HepG2 (cell line): Measurements from ENCODE around the gene CYB5D1. TPM values are rescaled to one million over a fixed set of nuclear protein-coding genes. Genes with fewer than 3 reads are reported as not detected.

Experiments used
- BCL3 ChIP-seq: sonication (generic); formaldehyde crosslinking; IDR thresholded peaks from 2 replicates; pipeline ENCODE4 v1.5.1; 2020; ENCODE audit warnings: mild to moderate bottlenecking, missing genetic modification reagents, moderate library complexity
- CEBPG ChIP-seq: IDR thresholded peaks from 2 replicates; pipeline ENCODE4 v1.6.1; 2016
- ELF4 ChIP-seq: sonication (generic); formaldehyde crosslinking; IDR thresholded peaks from 2 replicates; pipeline ENCODE4 v1.5.0; 2020; ENCODE audit warnings: missing genetic modification reagents, mild to moderate bottlenecking, moderate library complexity, borderline replicate concordance
- FIP1L1 ChIP-seq: fragments of 200-400 bp; formaldehyde crosslinking; IDR thresholded peaks from 2 replicates; pipeline ENCODE4 v1.6.1; 2018; ENCODE audit warnings: low read depth, mild to moderate bottlenecking, low read length, moderate library complexity, borderline replicate concordance; ENCODE audit not compliant: insufficient read depth
- HMGXB4 ChIP-seq, 2 experiments: sonication (generic) in 1 of 2; formaldehyde crosslinking in 1 of 2; IDR thresholded peaks; 2 replicates each; pipeline versions ENCODE4 v1.4.0 to v1.6.1; 2018 to 2020; ENCODE audit warnings: missing genetic modification reagents in 2 of 2, borderline replicate concordance in 1 of 2, low read depth in 1 of 2, mild to moderate bottlenecking in 1 of 2, missing biosample characterization in 1 of 2
- KAT7 ChIP-seq: IDR thresholded peaks from 2 replicates; pipeline ENCODE4 v1.6.1; 2018; ENCODE audit warnings: borderline replicate concordance, missing compliant biosample characterization
- MIER2 ChIP-seq: IDR thresholded peaks from 2 replicates; pipeline ENCODE4 v1.6.1; 2016; ENCODE audit warnings: missing biosample characterization, missing genetic modification reagents
- MXD4 ChIP-seq: IDR thresholded peaks from 2 replicates; pipeline ENCODE4 v1.6.1; 2016; ENCODE audit warnings: mild to moderate bottlenecking, missing biosample characterization, missing genetic modification reagents
- NBN ChIP-seq: fragments of 450-650 bp; conservative IDR thresholded peaks from 2 replicates; pipeline ENCODE4 v1.6.1; 2017
- NCOA5 ChIP-seq: sonication (generic); formaldehyde crosslinking; IDR thresholded peaks from 2 replicates; pipeline ENCODE4 v1.4.0; 2020; ENCODE audit warnings: missing genetic modification reagents
- NFATC3 ChIP-seq: sonication (generic); formaldehyde crosslinking; IDR thresholded peaks from 2 replicates; pipeline ENCODE4 v1.5.1; 2020; ENCODE audit warnings: mild to moderate bottlenecking, missing genetic modification reagents
- NONO ChIP-seq, 2 experiments: fragments of 450-650 bp in 1 of 2; sonication (generic) in 1 of 2; formaldehyde crosslinking in 1 of 2; IDR thresholded peaks in 1 of 2; conservative IDR thresholded peaks in 1 of 2; 2 replicates each; pipeline versions ENCODE4 v1.6.1 to v1.8.0; 2017 to 2022; ENCODE audit warnings: mild to moderate bottlenecking in 1 of 2, missing genetic modification reagents in 1 of 2, moderate library complexity in 1 of 2
- NRL ChIP-seq: sonication (generic); formaldehyde crosslinking; IDR thresholded peaks from 2 replicates; pipeline ENCODE4 v1.5.0; 2020; ENCODE audit warnings: missing genetic modification reagents, mild to moderate bottlenecking, moderate library complexity, borderline replicate concordance
- SIX1 ChIP-seq: sonication (generic); formaldehyde crosslinking; IDR thresholded peaks from 2 replicates; pipeline ENCODE4 v1.4.0; 2020; ENCODE audit warnings: missing genetic modification reagents, borderline replicate concordance
- SNRNP70 ChIP-seq: fragments of 200-400 bp; formaldehyde crosslinking; IDR thresholded peaks from 2 replicates; pipeline ENCODE4 v1.6.1; 2017; ENCODE audit warnings: mild to moderate bottlenecking, low read depth, low read length, moderate library complexity
- SP5 ChIP-seq: IDR thresholded peaks from 2 replicates; pipeline ENCODE4 v1.6.1; 2016; ENCODE audit warnings: low read depth, borderline replicate concordance
- ZNF235 ChIP-seq: sonication (generic); formaldehyde crosslinking; IDR thresholded peaks from 2 replicates; pipeline ENCODE4 v1.8.1; 2023; ENCODE audit warnings: mild to moderate bottlenecking, missing genetic modification reagents, borderline replicate concordance
- ZNF296 ChIP-seq: sonication (generic); formaldehyde crosslinking; conservative IDR thresholded peaks from 2 replicates; pipeline ENCODE4 v1.5.0; 2020; ENCODE audit warnings: mild to moderate bottlenecking, missing genetic modification reagents
- ZNF337 ChIP-seq: sonication (generic); formaldehyde crosslinking; IDR thresholded peaks from 2 replicates; pipeline ENCODE4 v1.5.1; 2020; ENCODE audit warnings: missing genetic modification reagents, low read depth, mild to moderate bottlenecking, borderline replicate concordance
- ZNF570 ChIP-seq: sonication (generic); formaldehyde crosslinking; IDR thresholded peaks from 2 replicates; pipeline ENCODE4 v1.4.0; 2020; ENCODE audit warnings: mild to moderate bottlenecking, missing genetic modification reagents, borderline replicate concordance
- ZNF577 ChIP-seq: sonication (generic); formaldehyde crosslinking; IDR thresholded peaks from 2 replicates; pipeline ENCODE4 v1.4.0; 2020; ENCODE audit warnings: mild to moderate bottlenecking, low read depth, missing genetic modification reagents, borderline replicate concordance
- ZNF616 ChIP-seq: sonication (generic); formaldehyde crosslinking; IDR thresholded peaks from 2 replicates; pipeline ENCODE4 v1.5.0; 2020; ENCODE audit warnings: low read depth, mild to moderate bottlenecking, missing genetic modification reagents
- polyA plus RNA-seq, 8 experiments: library from polyadenylated mRNA; depleted of rRNA in 3 of 8; stranded (reverse) in 7 of 8; unstranded in 1 of 8; fragments of >200 nt; fragmentation: Illumina TruSeq in 4 of 8; extraction: Trizol in 4 of 8; gene quantifications; 2 replicates each; pipeline versions ENCODE4 v1.2.1 to v1.2.3, GENCODE V29; 2011 to 2016; ENCODE audit warnings: low read depth in 4 of 8, missing spikeins in 1 of 8, mixed read lengths in 1 of 8; ENCODE audit not compliant: insufficient read depth in 1 of 8
- total RNA-seq, 5 experiments: library from RNA; depleted of rRNA; stranded (reverse); fragments of >200 nt; fragmentation: Illumina TruSeq; extraction: Trizol; gene quantifications; 2 replicates each; pipeline ENCODE4 v1.2.3, GENCODE V29; 2016; ENCODE audit warnings: low read depth in 1 of 5
- TF ChIP-seq, protein P1 (sequence below): sonication (generic); formaldehyde crosslinking; IDR thresholded peaks from 2 replicates; pipeline ENCODE4 v1.4.0; 2020; ENCODE audit warnings: mild to moderate bottlenecking, missing genetic modification reagents
- TF ChIP-seq, protein P2 (sequence below): sonication (generic); formaldehyde crosslinking; IDR thresholded peaks from 2 replicates; pipeline ENCODE4 v1.4.0; 2020; ENCODE audit warnings: missing genetic modification reagents

The CYB5D1 gene
- total and polyA plus RNA-seq, 2 of the 13 experiments (the other 11 are each of a cell fraction or from before 2014, with no cell fraction given) = 8.9 to 17.0 TPM

DNA sequence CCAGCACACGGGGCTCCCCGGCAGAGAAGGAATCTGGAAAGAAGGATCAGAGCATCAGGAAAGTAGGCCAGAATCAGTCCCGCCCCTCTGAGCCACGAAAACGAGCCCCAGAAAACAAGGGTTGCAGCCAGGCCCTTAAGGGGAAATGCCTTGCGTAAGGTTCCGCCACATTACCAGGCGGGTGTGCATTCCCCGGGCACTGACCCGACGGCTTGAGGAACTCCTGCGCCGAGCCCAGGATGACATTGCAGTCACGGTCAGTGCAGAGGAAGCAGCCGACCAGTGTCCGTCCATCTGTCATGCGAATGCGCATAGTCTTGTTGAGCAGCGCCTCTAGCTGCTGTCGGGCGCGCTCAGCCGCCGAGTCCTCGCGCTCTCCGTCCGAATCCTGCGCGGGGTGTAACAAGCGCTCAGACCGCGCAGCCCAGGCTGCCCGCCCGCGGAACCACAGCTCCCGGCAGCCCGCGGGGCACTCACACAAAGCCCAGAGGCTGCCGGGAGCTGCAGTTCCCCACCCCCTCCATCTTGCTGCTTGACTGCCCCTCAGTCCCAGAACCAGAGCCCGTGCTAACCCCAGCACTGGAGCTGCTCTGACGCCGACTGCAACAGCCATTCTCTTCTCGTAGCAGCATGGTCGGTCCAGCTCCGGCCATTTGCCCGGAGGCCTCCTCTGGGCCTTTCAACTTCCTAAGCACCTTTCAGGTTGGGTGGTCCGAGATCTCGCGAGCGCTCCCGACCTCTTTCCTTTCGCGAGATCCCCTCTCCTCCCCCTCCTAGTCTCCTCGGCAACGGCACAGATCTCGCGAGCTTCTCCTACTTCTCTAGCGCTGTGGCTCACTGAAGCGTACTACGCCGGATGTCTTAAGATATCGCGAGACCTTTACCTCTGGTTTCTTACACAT, 741 bp upstream of the CYB5D1 start, which contains the start of gene NAA38 (continued):
- TF ChIP-seq NBN (no peak), SNRNP70 (no peak), NFATC3 (CRISPR knock-in tag) (no peak), MIER2 (CRISPR knock-in tag) (no peak), NONO (IDR thresholded peaks at IDR 0.05) (no peak), NONO (CRISPR knock-in tag; conservative IDR thresholded peaks at IDR 0.05) (peak; percentile 45; the same call in 1 of the 2 replicates), ZNF337 (CRISPR knock-in tag) (no peak), KAT7 (peak; percentile 42; the same call in 1 of the 2 replicates), ZNF296 (no peak), NCOA5 (CRISPR knock-in tag) (no peak), ZNF577 (CRISPR knock-in tag) (no peak), ZNF616 (no peak), ZNF570 (CRISPR knock-in tag) (no peak), CEBPG (no peak; the same call in 1 of the 2 replicates), MXD4 (0 out of 2 replicates have a peak, but pooled peaks have one; percentile 61), SP5 (CRISPR knock-in tag) (no peak), SIX1 (CRISPR knock-in tag) (no peak), ZNF235 (CRISPR knock-in tag) (no peak), NRL (CRISPR knock-in tag) (no peak), HMGXB4 (CRISPR knock-in tag; IDR thresholded peaks at IDR 0.05; ENCODE audit: borderline replicate concordance in 1 of 2, low read depth in 1 of 2) (peak; percentile 54 to 91; a peak in 3 of 4 replicates), FIP1L1 (no peak), ELF4 (CRISPR knock-in tag) (no peak; the same call in 1 of the 2 replicates), BCL3 (CRISPR knock-in tag) (no peak; the same call in 1 of the 2 replicates)
- TF ChIP-seq, protein P1, sequence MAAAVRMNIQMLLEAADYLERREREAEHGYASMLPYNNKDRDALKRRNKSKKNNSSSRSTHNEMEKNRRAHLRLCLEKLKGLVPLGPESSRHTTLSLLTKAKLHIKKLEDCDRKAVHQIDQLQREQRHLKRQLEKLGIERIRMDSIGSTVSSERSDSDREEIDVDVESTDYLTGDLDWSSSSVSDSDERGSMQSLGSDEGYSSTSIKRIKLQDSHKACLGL = no peak; the same call in 1 of the 2 replicates
- TF ChIP-seq, protein P2, sequence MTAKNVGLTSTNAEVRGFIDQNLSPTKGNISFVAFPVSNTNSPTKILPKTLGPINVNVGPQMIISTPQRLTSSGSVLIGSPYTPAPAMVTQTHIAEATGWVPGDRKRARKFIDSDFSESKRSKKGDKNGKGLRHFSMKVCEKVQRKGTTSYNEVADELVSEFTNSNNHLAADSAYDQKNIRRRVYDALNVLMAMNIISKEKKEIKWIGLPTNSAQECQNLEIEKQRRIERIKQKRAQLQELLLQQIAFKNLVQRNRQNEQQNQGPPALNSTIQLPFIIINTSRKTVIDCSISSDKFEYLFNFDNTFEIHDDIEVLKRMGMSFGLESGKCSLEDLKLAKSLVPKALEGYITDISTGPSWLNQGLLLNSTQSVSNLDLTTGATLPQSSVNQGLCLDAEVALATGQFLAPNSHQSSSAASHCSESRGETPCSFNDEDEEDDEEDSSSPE = peak; percentile 84
